ENCODE results near the gene TRIM65.
A peak's percentile ranks its signal among the peaks of the same experiment; 100 is the strongest.

TRIM65 gene

GRCh38 chr17:75896415-75897159 lies at the start of gene TRIM65:
Gene TRIM65 (minus strand): TSS chr17:75896951. CDS start chr17:75896937, 14 bp downstream.
- DNase-seq = peak; percentile 39

GRCh38 chr17:75945211-75945610 lies 48.5 kb upstream of the TRIM65 start:
- no peak for DNase-seq

- DNase-seq = no peak
Measured at GRCh38 chr17:75943491-75943890, 46.7 kb upstream of the TRIM65 start.

GRCh38 chr17:75942473-75942872 lies 45.7 kb upstream of the TRIM65 start:
- DNase-seq = no peak

GRCh38 chr17:75941442-75941819 lies 44.7 kb upstream of the TRIM65 start:
- DNase-seq = no peak

GRCh38 chr17:75940727-75941441 lies 44.1 kb upstream of the TRIM65 start, which contains the start of gene FBF1:
Gene FBF1 (minus strand): TSS chr17:75941042. CDS start chr17:75938149, 2,893 bp downstream.
- DNase-seq = peak; percentile 95

- DNase-seq = no peak
Measured at GRCh38 chr17:75937652-75938051, 40.9 kb upstream of the TRIM65 start.

GRCh38 chr17:75933808-75934207 lies 37.1 kb upstream of the TRIM65 start:
- DNase-seq = no peak

- DNase-seq = no peak
Measured at GRCh38 chr17:75932852-75933251, 36.1 kb upstream of the TRIM65 start.

GRCh38 chr17:75931062-75931461 lies 34.3 kb upstream of the TRIM65 start:
- DNase-seq = no peak

- no peak for DNase-seq
Measured at GRCh38 chr17:75927286-75927922, 30.7 kb upstream of the TRIM65 start.

- DNase-seq = no peak
Measured at GRCh38 chr17:75926456-75926855, 29.7 kb upstream of the TRIM65 start.

GRCh38 chr17:75925912-75926311 lies 29.2 kb upstream of the TRIM65 start:
- no peak for DNase-seq

GRCh38 chr17:75925103-75925502 lies 28.4 kb upstream of the TRIM65 start:
- DNase-seq = no peak

- no peak for DNase-seq
Measured at GRCh38 chr17:75922963-75923874, 26.5 kb upstream of the TRIM65 start.

GRCh38 chr17:75922173-75922961 lies 25.6 kb upstream of the TRIM65 start:
- DNase-seq = no peak

- DNase-seq = no peak
Measured at GRCh38 chr17:75921596-75921995, 24.8 kb upstream of the TRIM65 start.

GRCh38 chr17:75920045-75920560 lies 23.4 kb upstream of the TRIM65 start:
- DNase-seq = no peak

GRCh38 chr17:75919611-75920010 lies 22.9 kb upstream of the TRIM65 start:
- no peak for DNase-seq

GRCh38 chr17:75917917-75918445 lies 21.2 kb upstream of the TRIM65 start:
- DNase-seq = no peak

Measured in SHP77 treated with DMSO at 0.1 percent for 48 hours (cell line).